Left lung (tissue), 14 donors: ENCODE data around the gene TMEM132E. TPM values are rescaled to one million over a fixed set of nuclear protein-coding genes. Genes with fewer than 3 reads are reported as not detected.

ENCODE experiments used
- ATAC-seq: fragments of 200-7000 bp; cut with Tn5 transposase; one replicate; pipeline ENCODE4 v1.9.1; 2020; ENCODE audit warnings: moderate library complexity
- DNase-seq, 4 donors: peaks; one replicate each; pipeline ENCODE4 v3.0.0-alpha.2; 2013 to 2020
- H3K27ac ChIP-seq, 2 donors: fragments of 200-600 bp; sonication (generic) in 1 of 2; one replicate each; pipeline versions ENCODE4 v1.5.0 to v1.8.0; 2020 to 2021
- H3K27me3 ChIP-seq, 2 donors: fragments of 200-600 bp; sonication (generic) in 1 of 2; one replicate each; pipeline versions ENCODE4 v1.5.0 to v1.8.0; 2020 to 2021
- H3K36me3 ChIP-seq, 2 donors: fragments of 200-600 bp; sonication (generic) in 1 of 2; one replicate each; pipeline versions ENCODE4 v1.5.0 to v1.8.0; 2020 to 2021
- H3K4me1 ChIP-seq, 2 donors: fragments of 200-600 bp; one replicate each; pipeline ENCODE4 v1.8.0; 2021
- H3K4me3 ChIP-seq, 2 donors: fragments of 200-600 bp; sonication (generic) in 1 of 2; one replicate each; pipeline versions ENCODE4 v1.5.0 to v1.8.0; 2020 to 2021; ENCODE audit warnings: mild to moderate bottlenecking in 1 of 2
- H3K9me3 ChIP-seq, 2 donors: fragments of 200-600 bp; sonication (generic) in 1 of 2; one replicate each; pipeline versions ENCODE4 v1.5.0 to v1.8.0; 2020 to 2021
- intact Hi-C, 2 donors: fragments of 100-400 bp; cut with DNase I; formaldehyde crosslinking; loops; one replicate each; pipeline versions ENCODE4 v1.11.2 to v1.14.2; 2022
- long read RNA-seq, 12 donors: library from polyadenylated mRNA in 2 of 12; unstranded in 2 of 12; transcript quantifications; one replicate each; pipeline ENCODE4 v2.0.0 and lab custom pipeline, GENCODE V29; 2019 to 2026
- polyA plus RNA-seq, 6 donors: library from polyadenylated mRNA; unstranded; fragments of 120-200 nt; gene quantifications; one replicate each; pipeline ENCODE4 v1.2.1, GENCODE V29; 2013; ENCODE audit not compliant: insufficient read length in 6 of 6
- total RNA-seq, 2 donors: library from RNA; stranded (reverse); fragmentation: NEBNext Ultra II Directional; extraction: Animal tissue kit (Norgen Biotek cat#: 25700); gene quantifications; one replicate each; pipeline ENCODE4 v1.2.1, GENCODE V29; 2021
- TF ChIP-seq, protein P1 (sequence below), 2 donors: fragments of 200-600 bp; sonication (generic) in 1 of 2; IDR thresholded peaks; one replicate each; pipeline versions ENCODE4 v1.5.0 to v1.8.0; 2021; ENCODE audit warnings: antibody characterized with exemption in 2 of 2
- donor health status: DM: no; HTN: yes; CAD: no.
- donor health status: DM: no; HTN: no; CAD: no.

The TMEM132E gene, protein sequence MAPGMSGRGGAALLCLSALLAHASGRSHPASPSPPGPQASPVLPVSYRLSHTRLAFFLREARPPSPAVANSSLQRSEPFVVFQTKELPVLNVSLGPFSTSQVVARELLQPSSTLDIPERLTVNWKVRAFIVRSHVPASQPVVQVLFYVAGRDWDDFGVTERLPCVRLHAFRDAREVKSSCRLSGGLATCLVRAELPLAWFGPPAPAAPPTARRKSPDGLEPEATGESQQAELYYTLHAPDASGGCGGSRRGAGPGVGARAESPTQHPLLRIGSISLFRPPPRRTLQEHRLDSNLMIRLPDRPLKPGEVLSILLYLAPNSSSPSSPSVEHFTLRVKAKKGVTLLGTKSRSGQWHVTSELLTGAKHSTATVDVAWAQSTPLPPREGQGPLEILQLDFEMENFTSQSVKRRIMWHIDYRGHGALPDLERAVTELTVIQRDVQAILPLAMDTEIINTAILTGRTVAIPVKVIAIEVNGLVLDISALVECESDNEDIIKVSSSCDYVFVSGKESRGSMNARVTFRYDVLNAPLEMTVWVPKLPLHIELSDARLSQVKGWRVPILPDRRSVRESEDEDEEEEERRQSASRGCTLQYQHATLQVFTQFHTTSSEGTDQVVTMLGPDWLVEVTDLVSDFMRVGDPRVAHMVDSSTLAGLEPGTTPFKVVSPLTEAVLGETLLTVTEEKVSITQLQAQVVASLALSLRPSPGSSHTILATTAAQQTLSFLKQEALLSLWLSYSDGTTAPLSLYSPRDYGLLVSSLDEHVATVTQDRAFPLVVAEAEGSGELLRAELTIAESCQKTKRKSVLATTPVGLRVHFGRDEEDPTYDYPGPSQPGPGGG (N-terminal part only)
- under 1 TPM; 0.10 to 0.32 TPM for total RNA-seq
- under 1 TPM; 0.08 to 0.25 (median 0.14) TPM for polyA plus RNA-seq
- long read RNA-seq, donor 1: 0 reads
- long read RNA-seq, donor 2: 0 reads
- long read RNA-seq, donor 3: 0 reads
- long read RNA-seq, donor 4: 0 reads
- long read RNA-seq, donor 5: 0 reads
- long read RNA-seq, donor 6: 0 reads
- long read RNA-seq, donor 7: 0 reads
- long read RNA-seq, donor 8: 0 reads
- long read RNA-seq, donor 9: 0 reads
- long read RNA-seq, donor 10: 0 reads
- long read RNA-seq, donor 11: 0 reads
- long read RNA-seq, donor 12: 0 reads

DNA sequence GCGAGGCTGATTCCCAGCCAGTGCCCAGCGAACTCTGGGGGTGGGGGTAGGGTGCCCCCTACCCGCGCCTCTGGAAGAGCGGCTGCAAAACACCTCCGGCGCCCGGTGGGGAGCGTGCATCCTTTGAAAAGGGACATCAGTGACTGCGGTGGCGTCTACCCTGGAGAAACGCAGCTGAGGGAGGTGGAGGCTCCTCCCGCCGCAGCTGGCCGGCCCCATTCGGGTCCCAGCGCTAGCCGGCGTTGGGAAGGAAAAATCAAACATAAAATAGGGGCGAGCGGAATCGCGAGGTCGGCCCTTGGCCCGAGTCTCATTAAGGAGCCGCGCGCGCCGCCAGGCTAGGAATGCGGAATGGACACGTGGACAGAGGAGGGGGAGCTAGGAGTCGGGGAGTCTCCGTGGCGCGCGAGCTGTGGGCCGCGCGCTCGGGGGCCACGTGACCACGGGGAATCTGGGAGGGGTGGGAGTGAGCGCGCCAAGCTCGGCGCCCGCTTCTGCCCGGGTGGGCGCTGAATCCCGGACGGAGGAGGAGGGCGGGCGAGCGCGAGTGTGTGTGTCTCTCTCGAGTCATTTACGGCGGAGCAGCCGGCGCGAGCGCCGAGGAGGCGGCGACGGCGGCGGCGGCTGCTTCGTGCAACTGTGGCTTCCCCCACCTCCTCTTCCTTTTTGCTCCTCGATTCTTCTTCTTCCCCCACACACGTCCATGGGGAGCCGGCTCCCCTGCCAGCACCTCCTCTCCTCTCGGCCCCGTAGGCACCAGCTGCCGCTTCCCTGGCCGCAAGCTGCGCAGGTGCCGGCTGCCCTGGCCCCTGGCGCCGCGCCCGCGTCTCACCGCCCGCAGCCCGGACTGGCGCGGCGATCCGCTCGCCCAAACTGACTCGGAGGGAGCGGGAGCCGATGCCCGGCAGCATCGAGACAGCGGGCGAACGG, at the start of gene TMEM132E:
TSS of gene TMEM132E (plus strand) at position 566 of the 930 bp plus-strand sequence. CDS start 1,495 bp downstream, outside the sequence.
- no peaks in the 10 kb centered on the region for H3K36me3 ChIP-seq
- no peaks in the 10 kb centered on the region for H3K9me3 ChIP-seq
- peaks cover 70 to 100% of the 10 kb centered on the region in 2 donors for H3K27me3 ChIP-seq
- DNase-seq (peak in 2 of 4 donors; percentile 64 to 82), ATAC-seq (peak; percentile 83)
- TF ChIP-seq, protein P1, sequence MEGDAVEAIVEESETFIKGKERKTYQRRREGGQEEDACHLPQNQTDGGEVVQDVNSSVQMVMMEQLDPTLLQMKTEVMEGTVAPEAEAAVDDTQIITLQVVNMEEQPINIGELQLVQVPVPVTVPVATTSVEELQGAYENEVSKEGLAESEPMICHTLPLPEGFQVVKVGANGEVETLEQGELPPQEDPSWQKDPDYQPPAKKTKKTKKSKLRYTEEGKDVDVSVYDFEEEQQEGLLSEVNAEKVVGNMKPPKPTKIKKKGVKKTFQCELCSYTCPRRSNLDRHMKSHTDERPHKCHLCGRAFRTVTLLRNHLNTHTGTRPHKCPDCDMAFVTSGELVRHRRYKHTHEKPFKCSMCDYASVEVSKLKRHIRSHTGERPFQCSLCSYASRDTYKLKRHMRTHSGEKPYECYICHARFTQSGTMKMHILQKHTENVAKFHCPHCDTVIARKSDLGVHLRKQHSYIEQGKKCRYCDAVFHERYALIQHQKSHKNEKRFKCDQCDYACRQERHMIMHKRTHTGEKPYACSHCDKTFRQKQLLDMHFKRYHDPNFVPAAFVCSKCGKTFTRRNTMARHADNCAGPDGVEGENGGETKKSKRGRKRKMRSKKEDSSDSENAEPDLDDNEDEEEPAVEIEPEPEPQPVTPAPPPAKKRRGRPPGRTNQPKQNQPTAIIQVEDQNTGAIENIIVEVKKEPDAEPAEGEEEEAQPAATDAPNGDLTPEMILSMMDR (IDR thresholded peaks at IDR 0.05): no peak
- H3K4me3 ChIP-seq: peak within 1 kb of the TSS; percentile 27 to 46
- H3K27ac ChIP-seq: no peak within 1 kb of the TSS
- intact Hi-C loops: no loop called here
- H3K4me1 ChIP-seq: peaks cover 21 to 32% of the 10 kb centered on the region in 2 donors

DNA sequence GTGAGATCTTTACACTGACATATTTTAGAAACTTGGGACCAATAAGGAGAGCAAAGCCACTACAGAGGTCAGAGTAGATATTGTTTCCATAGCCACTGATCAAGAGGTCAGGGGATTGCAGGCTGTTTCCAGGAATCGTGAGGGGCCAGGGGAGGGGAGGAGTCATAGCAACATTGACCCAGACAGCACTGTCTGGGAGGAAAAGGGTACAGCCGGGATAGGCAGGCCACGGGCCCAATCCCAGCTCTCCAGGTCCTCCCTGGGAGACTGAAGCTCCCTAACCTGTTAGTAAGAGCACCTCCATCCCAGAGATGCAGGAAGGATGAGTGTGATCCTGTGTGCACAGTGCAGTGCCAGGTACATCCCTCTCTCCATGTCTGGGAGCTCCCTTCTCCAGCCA, 48.5 kb upstream of the TMEM132E start:
- ATAC-seq (peak; percentile 17), DNase-seq (no peak)
- Histone ChIP-seq H3K9me3 (no peaks in the 10 kb centered on the region), H3K4me1 (no peaks in the 10 kb centered on the region), H3K36me3 (no peaks in the 10 kb centered on the region), H3K27me3 (peaks cover 0 to 67% of the 10 kb centered on the region in 2 donors), H3K27ac (no peak overlapping the region), H3K4me3 (no peak overlapping the region)
- TF ChIP-seq, protein P1 (IDR thresholded peaks at IDR 0.05): no peak
- intact Hi-C loops: loop anchor here in 1 of 2 donors (10.0 kb wide), 1 partner anchor 84 kb away; no protein-coding TSS in a partner anchor

GRCh38 chr17:34532281-34533065, 46.9 kb upstream of the TMEM132E start:
- intact Hi-C loops: loop anchor here in 1 of 2 donors (10.0 kb wide), 1 partner anchor 82 kb away; no protein-coding TSS in a partner anchor
- Histone ChIP-seq H3K27me3 (peaks cover 0 to 71% of the 10 kb centered on the region in 2 donors), H3K9me3 (no peaks in the 10 kb centered on the region), H3K27ac (no peak overlapping the region), H3K4me3 (no peak overlapping the region), H3K36me3 (no peaks in the 10 kb centered on the region), H3K4me1 (no peaks in the 10 kb centered on the region)
- TF ChIP-seq, protein P1 (IDR thresholded peaks at IDR 0.05): no peak
- ATAC-seq (no peak), DNase-seq (no peak)
